Pancreas (tissue), 10 donors: Measurements from ENCODE around the gene FGFR3. TPM values are rescaled to one million over a fixed set of nuclear protein-coding genes. Genes with fewer than 3 reads are reported as not detected.

ENCODE experiments used
- ATAC-seq, 4 donors: fragments of 200-7000 bp; cut with Tn5 transposase; one replicate each; pipeline versions ENCODE4 v1.8.0 to v1.9.1; 2020; ENCODE audit warnings: mild to moderate bottlenecking in 4 of 4, moderate library complexity in 4 of 4
- DNase-seq, 6 donors: peaks; one replicate each; pipeline ENCODE4 v3.0.0-alpha.2; 2020
- FAIRE-seq: peaks from 2 replicates; lab custom pipeline; 2012; peaks lifted over from hg19 to GRCh38; lab: Jason Lieb, UNC
- H3K27ac ChIP-seq, 4 donors: fragments of 200-600 bp; sonication (generic); 1 replicate in 3 of 4; 2 replicates in 1 of 4; pipeline versions ENCODE4 v1.5.0 to v1.8.0; 2020
- H3K27me3 ChIP-seq, 4 donors: fragments of 200-600 bp; one replicate each; pipeline ENCODE4 v1.8.0; 2021
- H3K36me3 ChIP-seq, 3 donors: fragments of 200-600 bp; sonication (generic) in 1 of 3; one replicate each; pipeline versions ENCODE4 v1.5.0 to v1.8.0; 2020 to 2021
- H3K4me1 ChIP-seq, 3 donors: fragments of 200-600 bp; one replicate each; pipeline ENCODE4 v1.8.0; 2021
- H3K4me3 ChIP-seq, 4 donors: fragments of 200-600 bp; sonication (generic) in 2 of 4; one replicate each; pipeline versions ENCODE4 v1.5.0 to v1.8.0; 2020 to 2021
- H3K9me3 ChIP-seq, 4 donors: fragments of 200-600 bp; one replicate each; pipeline ENCODE4 v1.8.0; 2021
- CTCF ChIP-seq, 4 donors: fragments of 200-600 bp; sonication (generic) in 3 of 4; IDR thresholded peaks; one replicate each; pipeline versions ENCODE4 v1.5.0 to v1.8.0; 2021; ENCODE audit warnings: antibody characterized with exemption in 4 of 4
- WGBS, 2 donors: extraction: QIAGEN DNeasy Blood & Tissue Kit; methylation state at CpG; one replicate each; pipeline ENCODE4 v1.1.7; 2013; 5-methylcytosine and 5-hydroxymethylcytosine counted together
- intact Hi-C, 3 donors: fragments of 100-400 bp; cut with DNase I; formaldehyde crosslinking; loops; one replicate each; pipeline versions ENCODE4 v1.11.1 to v1.14.2; 2022
- polyA plus RNA-seq, 2 donors: library from polyadenylated mRNA; stranded (reverse); fragments of 200-250 nt; gene quantifications; one replicate each; pipeline ENCODE4 v1.2.3, GENCODE V29; 2013
- total RNA-seq, 6 donors: library from RNA; stranded (reverse); fragmentation: NEBNext Ultra II Directional in 4 of 6; extraction: Animal tissue kit (Norgen Biotek cat#: 25700) in 4 of 6; gene quantifications; one replicate each; pipeline versions ENCODE4 v1.2.1 to v1.2.4, GENCODE V29; 2021 to 2023
- donor health status: healthy with polysubstance abuse.
- donor health status: DM: no; HTN: no; CAD: no; lungs with moderate emphysema.
- donor health status: DM: no; HTN: no; CAD: no.
- donor health status: control.
- donor health status: control.
- donor health status: Bipolar disorder and iron deficiency.
- donor health status: DM: yes; HTN: yes; CAD: no.
- donor health status: DM: no; HTN: no; CAD: no.
- donor health status: DM: no; HTN: no; CAD: no.
- donor health status: DM: yes; HTN: yes; CAD: no.

Gene FGFR3
- total and polyA plus RNA-seq, 8 donors: 40.4 to 300 (median 64.8) TPM

GRCh38 chr4:1789552-1789951 is 3.5 kb upstream of the FGFR3 start:
- peaks cover 0 to 4% (median 0%) of the 10 kb centered on the region in 4 donors for H3K27me3 ChIP-seq
- no peak overlapping the region for H3K27ac ChIP-seq
- intact Hi-C loops: no loop called here
- TF ChIP-seq CTCF (IDR thresholded peaks at IDR 0.05): no peak
- DNase-seq: no peak
- peaks cover 0 to 4% (median 0%) of the 10 kb centered on the region in 3 donors for H3K4me1 ChIP-seq
- no peak for FAIRE-seq
- 84 to 90% methylated on average over 21 of the region's 21 CpGs for WGBS, 2 donors
- no peaks in the 10 kb centered on the region for H3K36me3 ChIP-seq
- H3K9me3 ChIP-seq: no peaks in the 10 kb centered on the region
- ATAC-seq: no peak
- no peak overlapping the region for H3K4me3 ChIP-seq

- Histone ChIP-seq H3K27me3 (peaks cover 0 to 4% (median 0%) of the 10 kb centered on the region in 4 donors), H3K36me3 (no peaks in the 10 kb centered on the region), H3K4me3 (no peak overlapping the region), H3K27ac (no peak overlapping the region), H3K4me1 (peaks cover 0 to 4% (median 0%) of the 10 kb centered on the region in 3 donors), H3K9me3 (no peaks in the 10 kb centered on the region)
- FAIRE-seq (no peak), ATAC-seq (no peak), DNase-seq (no peak)
- TF ChIP-seq CTCF (IDR thresholded peaks at IDR 0.05): no peak
- intact Hi-C loops: no loop called here
- 68 to 77% methylated on average over 10 of the region's 10 CpGs for WGBS, 2 donors
Measured at GRCh38 chr4:1790005-1790404, 3.1 kb upstream of the FGFR3 start.

DNA sequence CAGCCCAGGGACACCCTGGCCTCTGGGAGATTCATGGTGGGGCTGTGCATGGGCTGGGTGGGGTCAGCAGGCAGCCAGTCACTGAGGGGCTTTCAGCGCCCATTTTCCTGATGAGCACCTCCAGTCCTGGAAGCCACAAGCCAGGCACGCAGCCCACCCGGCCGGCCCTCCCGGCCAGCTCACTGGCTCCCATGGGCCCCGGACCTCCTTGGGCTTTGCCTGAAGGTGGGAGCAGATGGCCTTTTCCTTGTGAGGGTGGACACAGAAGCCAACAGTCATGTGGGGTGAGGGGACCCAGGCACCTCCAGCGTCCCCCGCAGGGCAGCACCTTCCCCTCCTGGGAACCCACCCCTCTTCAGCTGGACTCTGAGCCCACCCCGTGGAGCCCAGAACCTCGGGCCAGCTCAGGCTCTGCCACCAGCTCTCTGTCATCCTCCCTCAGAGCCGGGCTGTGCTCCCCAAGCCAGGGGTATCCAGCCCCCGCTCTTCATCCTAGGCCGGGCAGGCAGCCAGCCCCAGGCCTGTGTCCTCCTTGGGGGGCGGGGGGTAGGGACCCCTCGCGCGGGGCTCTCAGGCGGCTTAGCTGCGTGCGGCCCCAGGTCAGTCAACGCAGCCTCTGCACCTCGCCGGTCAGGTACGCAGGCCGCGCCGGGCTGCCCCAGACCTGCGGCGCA is 798 bp upstream of the FGFR3 start:
- Histone ChIP-seq H3K36me3 (no peaks in the 10 kb centered on the region), H3K27me3 (peaks cover 0 to 4% (median 0%) of the 10 kb centered on the region in 4 donors), H3K27ac (peak overlapping the region; percentile 55 to 75 (median 69)), H3K4me1 (peaks cover 8 to 10% (median 8%) of the 10 kb centered on the region in 3 donors), H3K4me3 (peak overlapping the region in 1 of 4 donors; percentile 22), H3K9me3 (no peaks in the 10 kb centered on the region)
- ATAC-seq (no peak), DNase-seq (no peak), FAIRE-seq (no peak)
- WGBS, 2 donors: 69 to 74% methylated on average over 29 of the region's 29 CpGs
- no peak for TF ChIP-seq CTCF (IDR thresholded peaks at IDR 0.05)
- intact Hi-C loops: no loop called here

DNA sequence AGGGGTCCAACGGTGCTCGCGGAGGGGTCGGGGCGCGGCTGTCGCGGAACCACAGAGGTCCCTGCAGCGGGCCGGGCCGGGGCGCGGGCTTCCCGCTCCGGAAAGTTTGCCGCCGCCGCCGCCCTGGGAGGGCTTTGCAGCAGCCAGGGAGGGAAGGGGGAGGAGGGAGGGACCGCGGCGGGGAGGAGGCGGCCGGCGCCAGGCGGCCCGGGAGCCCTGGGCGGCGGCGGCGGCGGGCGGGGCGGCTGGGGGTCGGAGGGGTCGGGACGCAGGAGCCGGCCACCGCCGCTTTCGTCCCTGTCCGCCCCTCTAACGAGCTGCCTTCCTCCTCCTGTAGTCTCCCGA is 375 bp downstream of the FGFR3 start:
- 0% methylated on average over 22 to 44 of the region's 44 CpGs for WGBS, 2 donors
- no peak for TF ChIP-seq CTCF (IDR thresholded peaks at IDR 0.05)
- Histone ChIP-seq H3K27ac (peak overlapping the region in 2 of 4 donors; percentile 50 to 70), H3K9me3 (no peaks in the 10 kb centered on the region), H3K36me3 (no peaks in the 10 kb centered on the region), H3K4me3 (peak overlapping the region; percentile 18 to 61 (median 44)), H3K27me3 (peaks cover 0 to 4% (median 0%) of the 10 kb centered on the region in 4 donors), H3K4me1 (peaks cover 8 to 10% (median 8%) of the 10 kb centered on the region in 3 donors)
- peak in 4 of 6 donors; percentile 45 to 78 (median 56) for DNase-seq
- FAIRE-seq: no peak
- intact Hi-C loops: no loop called here
- ATAC-seq: peak in 2 of 4 donors; percentile 23 to 43
